Measurements from ENCODE around the gene IL1B.

- TF ChIP-seq, protein P1, sequence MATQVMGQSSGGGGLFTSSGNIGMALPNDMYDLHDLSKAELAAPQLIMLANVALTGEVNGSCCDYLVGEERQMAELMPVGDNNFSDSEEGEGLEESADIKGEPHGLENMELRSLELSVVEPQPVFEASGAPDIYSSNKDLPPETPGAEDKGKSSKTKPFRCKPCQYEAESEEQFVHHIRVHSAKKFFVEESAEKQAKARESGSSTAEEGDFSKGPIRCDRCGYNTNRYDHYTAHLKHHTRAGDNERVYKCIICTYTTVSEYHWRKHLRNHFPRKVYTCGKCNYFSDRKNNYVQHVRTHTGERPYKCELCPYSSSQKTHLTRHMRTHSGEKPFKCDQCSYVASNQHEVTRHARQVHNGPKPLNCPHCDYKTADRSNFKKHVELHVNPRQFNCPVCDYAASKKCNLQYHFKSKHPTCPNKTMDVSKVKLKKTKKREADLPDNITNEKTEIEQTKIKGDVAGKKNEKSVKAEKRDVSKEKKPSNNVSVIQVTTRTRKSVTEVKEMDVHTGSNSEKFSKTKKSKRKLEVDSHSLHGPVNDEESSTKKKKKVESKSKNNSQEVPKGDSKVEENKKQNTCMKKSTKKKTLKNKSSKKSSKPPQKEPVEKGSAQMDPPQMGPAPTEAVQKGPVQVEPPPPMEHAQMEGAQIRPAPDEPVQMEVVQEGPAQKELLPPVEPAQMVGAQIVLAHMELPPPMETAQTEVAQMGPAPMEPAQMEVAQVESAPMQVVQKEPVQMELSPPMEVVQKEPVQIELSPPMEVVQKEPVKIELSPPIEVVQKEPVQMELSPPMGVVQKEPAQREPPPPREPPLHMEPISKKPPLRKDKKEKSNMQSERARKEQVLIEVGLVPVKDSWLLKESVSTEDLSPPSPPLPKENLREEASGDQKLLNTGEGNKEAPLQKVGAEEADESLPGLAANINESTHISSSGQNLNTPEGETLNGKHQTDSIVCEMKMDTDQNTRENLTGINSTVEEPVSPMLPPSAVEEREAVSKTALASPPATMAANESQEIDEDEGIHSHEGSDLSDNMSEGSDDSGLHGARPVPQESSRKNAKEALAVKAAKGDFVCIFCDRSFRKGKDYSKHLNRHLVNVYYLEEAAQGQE (IDR thresholded peaks at IDR 0.05; ENCODE audit: insufficient read depth in 1 of 2, low read depth in 2 of 2, low read length in 1 of 2), result no peak
- TF ChIP-seq CTCF (IDR thresholded peaks at IDR 0.05) (no peak), POLR2AphosphoS5 (IDR thresholded peaks at IDR 0.05; ENCODE audit: low read depth, low read length) (no peak), SIN3A (IDR thresholded peaks at IDR 0.05; ENCODE audit: borderline replicate concordance, insufficient read depth, low read depth, low read length) (no peak), TCF7L2 (IDR thresholded peaks at IDR 0.05; ENCODE audit: low read depth, low read length) (no peak)
Observed at GRCh38 chr2:112783187-112783714, 53.3 kb downstream of the IL1B start.
